Loucy (cell line): ENCODE results near the gene C16orf96.

ENCODE experiments used
- CTCF ChIP-seq: fragments of 200-600 bp; sonication (generic); conservative IDR thresholded peaks from 2 replicates; pipeline ENCODE4 v1.5.1; 2014; ENCODE audit warnings: mild to moderate bottlenecking, antibody characterized with exemption, low read length
- EZH2phosphoT487 ChIP-seq: fragments of 200-600 bp; IDR thresholded peaks from 2 replicates; pipeline ENCODE4 v1.6.1; 2018; ENCODE audit warnings: antibody characterized with exemption, mild to moderate bottlenecking, moderate library complexity, borderline replicate concordance

GRCh38 chr16:4515611-4516233 is 40.4 kb upstream of the C16orf96 start:
- no peak for TF ChIP-seq CTCF
- TF ChIP-seq EZH2phosphoT487, result no peak
